ENCODE measurements around the gene PPP2R2C. TPM values are rescaled to one million over a fixed set of nuclear protein-coding genes. Genes with fewer than 3 reads are reported as not detected.

PPP2R2C gene
- total RNA-seq, 5 donors from 2014 or later (not counting 1 experiment from before 2014, with no cell fraction given), result 0.20 TPM; not detected in 4

DNA sequence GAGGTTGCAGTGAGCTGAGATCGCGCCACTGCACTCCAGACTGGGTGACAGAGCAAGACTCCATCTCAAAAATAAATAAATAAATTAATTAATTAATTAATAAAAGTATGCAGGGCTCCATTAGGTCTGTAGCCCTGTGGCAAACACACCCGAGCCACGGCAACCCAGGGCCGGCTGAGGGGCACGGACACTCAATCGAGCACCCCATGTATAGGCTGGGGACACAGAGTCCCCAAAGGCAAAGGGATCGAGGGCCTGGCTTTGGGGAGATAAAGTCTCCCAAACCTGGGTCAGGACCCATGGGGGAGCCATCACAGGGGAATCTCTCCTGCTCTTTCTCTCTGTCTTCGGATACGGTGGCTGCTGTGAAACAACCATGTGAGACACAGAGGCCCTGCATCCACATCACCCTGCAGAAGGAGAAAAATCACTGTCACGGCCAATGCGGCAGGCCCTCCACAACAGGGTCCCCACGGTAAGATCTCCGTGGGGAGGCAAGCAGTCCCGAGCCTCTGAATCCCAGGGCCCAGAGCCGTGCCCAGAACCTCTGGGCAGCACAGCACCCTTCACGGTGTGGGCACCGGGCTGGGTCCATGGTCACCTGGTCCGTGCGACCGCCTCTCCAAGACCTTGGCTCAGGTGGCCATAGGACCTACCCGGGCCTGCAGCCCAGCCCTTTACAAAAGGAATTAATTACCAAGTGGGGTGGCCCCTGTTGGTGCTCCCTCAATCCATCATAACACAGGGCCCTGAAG is 121.0 kb downstream of the PPP2R2C start:
- POLR2A ChIA-PET, result no interaction called here
- no peak overlapping the region for H3K4me3 Mint-ChIP-seq
- Histone ChIP-seq H3K9me3 (no peaks in the 10 kb centered on the region), H3K27ac (ENCODE audit: low read length) (no peak overlapping the region), H3K4me1 (ENCODE audit: control insufficient read depth in 1 of 2, extremely low read depth in 1 of 2, insufficient read depth in 2 of 2, low read length in 2 of 2) (no peaks in the 10 kb centered on the region), H3K36me3 (ENCODE audit: control insufficient read depth in 2 of 2, extremely low read depth in 1 of 2, insufficient read depth in 1 of 2, low read length in 1 of 2) (no peaks in the 10 kb centered on the region), H3K4me3 (ENCODE audit: control insufficient read depth in 1 of 2, extremely low read depth in 1 of 2, low read length in 1 of 2) (no peak overlapping the region), H3K27me3 (replicated peaks in 1 of 2; ENCODE audit: control insufficient read depth in 2 of 2, extremely low read depth in 1 of 2, insufficient read depth in 2 of 2, low read length in 1 of 2) (peaks cover 0 to 63% of the 10 kb centered on the region in 2 experiments)
- H3K36me3 Mint-ChIP-seq, result no peaks in the 10 kb centered on the region
- CTCF ChIA-PET, result no interaction called here
- no peak for DNase-seq
- H3K27me3 Mint-ChIP-seq, result peaks cover 20 to 39% of the 10 kb centered on the region in 2 donors
- 87% methylated on average over 15 of the region's 22 CpGs for WGBS (ENCODE audit: insufficient coverage)
- no peaks in the 10 kb centered on the region for H3K4me1 Mint-ChIP-seq
- no peaks in the 10 kb centered on the region for H3K9me3 Mint-ChIP-seq
- no peak for ATAC-seq (replicated peaks in 1 of 4)
- no peak overlapping the region for H3K27ac Mint-ChIP-seq

DNA sequence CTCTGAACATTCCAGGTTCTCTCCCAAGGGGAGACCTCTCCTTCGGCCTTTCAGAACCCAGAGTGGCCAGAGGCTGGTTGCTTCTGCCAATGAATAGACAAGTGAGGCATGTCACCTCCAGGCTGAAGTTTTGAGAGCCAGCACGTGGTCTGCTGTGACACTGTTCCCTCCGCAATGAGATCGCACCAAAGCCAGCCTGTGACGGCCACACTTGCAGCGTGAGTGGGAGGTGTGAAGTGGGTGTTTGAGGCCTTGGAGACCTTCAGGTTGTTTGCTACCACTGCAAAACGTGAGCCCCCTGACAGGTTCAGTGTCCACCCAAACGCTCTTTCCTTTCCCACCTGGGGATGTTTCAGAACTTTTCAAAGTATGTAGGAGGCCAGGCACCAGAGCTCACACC is 121.8 kb downstream of the PPP2R2C start:
- Histone ChIP-seq H3K9me3 (no peaks in the 10 kb centered on the region), H3K36me3 (ENCODE audit: control insufficient read depth in 2 of 2, extremely low read depth in 1 of 2, insufficient read depth in 1 of 2, low read length in 1 of 2) (no peaks in the 10 kb centered on the region), H3K27me3 (replicated peaks in 1 of 2; ENCODE audit: control insufficient read depth in 2 of 2, extremely low read depth in 1 of 2, insufficient read depth in 2 of 2, low read length in 1 of 2) (peaks cover 0 to 65% of the 10 kb centered on the region in 2 experiments), H3K4me3 (ENCODE audit: control insufficient read depth in 1 of 2, extremely low read depth in 1 of 2, low read length in 1 of 2) (no peak overlapping the region), H3K4me1 (ENCODE audit: control insufficient read depth in 1 of 2, extremely low read depth in 1 of 2, insufficient read depth in 2 of 2, low read length in 2 of 2) (no peaks in the 10 kb centered on the region), H3K27ac (ENCODE audit: low read length) (no peak overlapping the region)
- ChIA-PET POLR2A (no interaction called here), CTCF (no interaction called here)
- 66% methylated on average over 7 of the region's 8 CpGs for WGBS (ENCODE audit: insufficient coverage)
- no peak overlapping the region for H3K4me3 Mint-ChIP-seq
- ATAC-seq (replicated peaks in 1 of 4) (no peak), DNase-seq (no peak)
- no peak overlapping the region for H3K27ac Mint-ChIP-seq
- peaks cover 20 to 43% of the 10 kb centered on the region in 2 donors for H3K27me3 Mint-ChIP-seq
- H3K36me3 Mint-ChIP-seq, result no peaks in the 10 kb centered on the region
- no peaks in the 10 kb centered on the region for H3K9me3 Mint-ChIP-seq
- H3K4me1 Mint-ChIP-seq, result no peaks in the 10 kb centered on the region

DNA sequence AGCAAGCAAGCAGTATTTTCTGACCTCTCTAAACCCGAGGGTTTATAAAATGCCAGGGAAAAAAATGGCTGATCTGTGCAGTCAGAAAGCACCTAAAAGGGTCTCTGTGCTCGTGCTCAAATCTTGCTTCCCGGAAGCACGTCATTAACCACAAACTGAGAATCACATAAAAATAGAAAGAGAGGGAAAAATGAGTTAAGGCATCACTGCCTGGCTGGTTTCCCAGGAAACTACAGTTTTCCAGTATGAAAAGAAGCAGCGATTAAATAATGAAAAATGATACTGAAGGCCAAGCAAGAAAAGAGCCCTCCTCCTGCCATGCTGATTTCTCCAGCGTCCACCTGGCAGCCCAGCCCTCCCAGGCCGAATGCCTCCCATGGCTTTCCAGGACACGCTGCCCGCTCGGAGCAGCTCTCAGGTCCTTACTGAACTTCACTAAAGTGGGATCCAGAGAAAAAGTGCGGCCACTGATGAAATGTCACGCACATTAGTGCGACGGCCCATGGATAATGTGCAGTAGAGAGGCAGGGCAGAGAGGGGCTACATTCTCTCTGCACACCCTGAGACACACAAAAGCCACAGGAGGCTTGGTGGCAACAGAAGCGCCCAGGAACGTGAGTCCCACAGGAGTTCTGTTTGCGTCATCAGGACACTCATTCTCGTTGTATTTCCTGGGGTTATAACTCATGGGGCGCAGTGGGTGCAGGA is 122.4 kb downstream of the PPP2R2C start:
- H3K27ac ChIP-seq (ENCODE audit: low read length), result no peak overlapping the region
- no peaks in the 10 kb centered on the region for H3K9me3 Mint-ChIP-seq
- WGBS (ENCODE audit: insufficient coverage), result 87% methylated on average over 13 of the region's 19 CpGs
- POLR2A ChIA-PET, result no interaction called here
- ATAC-seq (replicated peaks in 1 of 4) (no peak), DNase-seq (no peak)
- no peak overlapping the region for H3K4me3 Mint-ChIP-seq
- no peaks in the 10 kb centered on the region for H3K4me1 Mint-ChIP-seq
- no peak overlapping the region for H3K4me3 ChIP-seq (ENCODE audit: control insufficient read depth in 1 of 2, extremely low read depth in 1 of 2, low read length in 1 of 2)
- CTCF ChIA-PET, result no interaction called here
- H3K36me3 ChIP-seq (ENCODE audit: control insufficient read depth in 2 of 2, extremely low read depth in 1 of 2, insufficient read depth in 1 of 2, low read length in 1 of 2), result no peaks in the 10 kb centered on the region
- no peak overlapping the region for H3K27ac Mint-ChIP-seq
- H3K27me3 ChIP-seq (replicated peaks in 1 of 2; ENCODE audit: control insufficient read depth in 2 of 2, extremely low read depth in 1 of 2, insufficient read depth in 2 of 2, low read length in 1 of 2), result peaks cover 0 to 67% of the 10 kb centered on the region in 2 experiments
- H3K9me3 ChIP-seq, result no peaks in the 10 kb centered on the region
- no peaks in the 10 kb centered on the region for H3K4me1 ChIP-seq (ENCODE audit: control insufficient read depth in 1 of 2, extremely low read depth in 1 of 2, insufficient read depth in 2 of 2, low read length in 2 of 2)
- no peaks in the 10 kb centered on the region for H3K36me3 Mint-ChIP-seq
- H3K27me3 Mint-ChIP-seq, result peaks cover 20 to 43% of the 10 kb centered on the region in 2 donors

DNA sequence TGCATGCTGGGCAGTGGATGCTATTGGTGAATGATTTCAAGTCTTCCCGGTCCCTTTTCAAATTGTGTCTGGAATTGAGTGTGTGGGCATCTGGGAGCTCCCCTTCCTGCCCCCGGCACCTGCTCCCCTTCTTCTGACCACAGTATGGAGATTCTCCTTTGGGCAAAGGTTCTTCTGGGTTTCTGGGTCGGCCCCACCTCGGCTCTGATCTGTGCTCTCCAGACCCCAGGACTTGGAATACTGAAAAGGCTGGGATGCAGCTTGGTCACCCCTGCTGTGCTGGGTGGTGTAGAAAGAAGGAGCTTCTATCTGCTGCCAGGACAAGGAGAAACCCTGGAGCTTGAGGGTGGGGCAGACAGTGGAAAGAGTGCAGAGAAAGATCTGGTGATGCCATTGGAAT is 124.0 kb downstream of the PPP2R2C start:
- H3K27me3 ChIP-seq (replicated peaks in 1 of 2; ENCODE audit: control insufficient read depth in 2 of 2, extremely low read depth in 1 of 2, insufficient read depth in 2 of 2, low read length in 1 of 2), result peaks cover 0 to 62% of the 10 kb centered on the region in 2 experiments
- no peaks in the 10 kb centered on the region for H3K9me3 Mint-ChIP-seq
- no peaks in the 10 kb centered on the region for H3K4me1 Mint-ChIP-seq
- no peak overlapping the region for H3K4me3 Mint-ChIP-seq
- no peak overlapping the region for H3K27ac ChIP-seq (ENCODE audit: low read length)
- POLR2A ChIA-PET, result no interaction called here
- no CpG with 5 or more reads among the region's 4 CpGs for WGBS (ENCODE audit: insufficient coverage)
- H3K36me3 ChIP-seq (ENCODE audit: control insufficient read depth in 2 of 2, extremely low read depth in 1 of 2, insufficient read depth in 1 of 2, low read length in 1 of 2), result no peaks in the 10 kb centered on the region
- H3K9me3 ChIP-seq, result no peaks in the 10 kb centered on the region
- ATAC-seq (replicated peaks in 1 of 4), result no peak
- DNase-seq, result no peak
- H3K36me3 Mint-ChIP-seq, result no peaks in the 10 kb centered on the region
- H3K4me1 ChIP-seq (ENCODE audit: control insufficient read depth in 1 of 2, extremely low read depth in 1 of 2, insufficient read depth in 2 of 2, low read length in 2 of 2), result no peaks in the 10 kb centered on the region
- CTCF ChIA-PET, result no interaction called here
- no peak overlapping the region for H3K27ac Mint-ChIP-seq
- no peak overlapping the region for H3K4me3 ChIP-seq (ENCODE audit: control insufficient read depth in 1 of 2, extremely low read depth in 1 of 2, low read length in 1 of 2)
- peaks cover 14 to 34% of the 10 kb centered on the region in 2 donors for H3K27me3 Mint-ChIP-seq

DNA sequence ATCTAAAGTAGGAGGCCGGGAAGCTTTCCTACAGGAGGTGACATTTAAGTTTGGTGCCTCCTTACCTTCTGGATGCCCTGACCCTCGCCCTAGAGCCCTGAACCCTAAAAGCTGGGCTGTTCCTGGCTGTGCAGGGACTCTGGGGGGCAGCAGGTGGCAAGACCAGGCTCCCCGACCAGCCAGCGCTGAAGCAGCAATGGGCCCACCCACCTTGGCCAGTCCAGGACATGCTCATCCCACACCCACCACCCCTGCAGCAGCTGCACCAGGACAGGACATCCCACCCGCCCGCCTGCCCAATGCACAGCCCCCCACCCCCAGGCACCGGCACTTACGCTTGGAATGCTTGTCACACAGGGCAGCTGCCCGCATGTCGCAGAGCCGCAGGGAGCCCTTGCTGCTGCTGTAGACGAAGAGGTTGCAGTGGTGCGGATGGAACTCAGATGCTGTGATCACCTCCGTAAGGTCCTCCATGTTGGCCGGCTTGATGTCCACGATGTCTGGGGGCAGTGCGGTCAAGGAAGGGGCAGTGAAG is 124.8 kb downstream of the PPP2R2C start:
- H3K36me3 Mint-ChIP-seq, result no peaks in the 10 kb centered on the region
- no peak overlapping the region for H3K27ac Mint-ChIP-seq
- H3K4me3 Mint-ChIP-seq, result no peak overlapping the region
- no peaks in the 10 kb centered on the region for H3K4me1 Mint-ChIP-seq
- H3K9me3 Mint-ChIP-seq, result no peaks in the 10 kb centered on the region
- H3K27me3 ChIP-seq (replicated peaks in 1 of 2; ENCODE audit: control insufficient read depth in 2 of 2, extremely low read depth in 1 of 2, insufficient read depth in 2 of 2, low read length in 1 of 2), result peaks cover 0 to 58% of the 10 kb centered on the region in 2 experiments
- H3K27me3 Mint-ChIP-seq, result peaks cover 12 to 30% of the 10 kb centered on the region in 2 donors
- POLR2A ChIA-PET, result no interaction called here
- 76% methylated on average over 14 of the region's 17 CpGs for WGBS (ENCODE audit: insufficient coverage)
- no peak overlapping the region for H3K27ac ChIP-seq (ENCODE audit: low read length)
- ATAC-seq (replicated peaks in 1 of 4) (no peak), DNase-seq (no peak)
- H3K4me1 ChIP-seq (ENCODE audit: control insufficient read depth in 1 of 2, extremely low read depth in 1 of 2, insufficient read depth in 2 of 2, low read length in 2 of 2), result no peaks in the 10 kb centered on the region
- no peaks in the 10 kb centered on the region for H3K9me3 ChIP-seq
- H3K4me3 ChIP-seq (ENCODE audit: control insufficient read depth in 1 of 2, extremely low read depth in 1 of 2, low read length in 1 of 2), result no peak overlapping the region
- CTCF ChIA-PET, result no interaction called here
- H3K36me3 ChIP-seq (ENCODE audit: control insufficient read depth in 2 of 2, extremely low read depth in 1 of 2, insufficient read depth in 1 of 2, low read length in 1 of 2), result no peaks in the 10 kb centered on the region

DNA sequence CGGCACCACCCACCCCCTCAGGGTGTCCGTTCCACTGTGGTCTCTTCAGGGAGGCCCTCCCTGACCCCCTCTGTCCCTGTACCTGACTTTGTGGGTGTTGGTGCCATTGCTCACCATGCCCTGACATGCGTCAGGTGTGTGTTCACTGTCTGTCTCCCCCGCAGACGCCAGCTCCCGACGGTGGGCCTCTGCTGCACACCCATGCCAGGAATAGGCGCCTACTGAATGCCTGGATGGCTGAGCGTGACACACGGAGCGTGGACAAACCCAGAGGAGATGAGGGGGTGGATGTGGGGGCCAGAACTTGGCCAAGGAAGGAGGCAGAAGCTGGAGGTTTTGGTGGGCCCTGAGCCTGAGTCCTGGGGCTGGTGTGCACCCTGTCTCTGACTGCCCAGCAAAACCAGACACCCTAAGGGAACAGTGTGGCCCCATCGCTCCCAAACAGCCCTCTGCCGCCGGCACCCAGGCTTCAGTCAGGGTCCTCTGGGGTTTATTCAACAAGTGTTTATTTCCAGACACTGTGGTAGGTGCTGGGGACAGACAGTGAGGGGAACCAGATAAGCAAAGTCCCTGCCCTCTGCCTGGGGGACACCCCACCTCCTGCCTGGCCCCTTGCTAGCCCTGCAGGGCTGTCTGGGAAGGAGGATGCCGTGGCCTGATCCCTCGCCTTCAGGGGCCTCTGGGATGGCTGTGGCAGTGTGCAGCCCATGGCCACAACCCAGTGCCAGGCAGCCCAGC is 125.9 kb downstream of the PPP2R2C start:
- DNase-seq (no peak), ATAC-seq (replicated peaks in 1 of 4) (no peak)
- Mint-ChIP-seq H3K9me3 (no peaks in the 10 kb centered on the region), H3K27me3 (peaks cover 10 to 25% of the 10 kb centered on the region in 2 donors), H3K4me1 (peaks cover 0 to under 1% (median 0%) of the 10 kb centered on the region in 3 donors), H3K27ac (no peak overlapping the region), H3K36me3 (no peaks in the 10 kb centered on the region), H3K4me3 (no peak overlapping the region)
- Histone ChIP-seq H3K4me3 (ENCODE audit: control insufficient read depth in 1 of 2, extremely low read depth in 1 of 2, low read length in 1 of 2) (no peak overlapping the region), H3K27me3 (replicated peaks in 1 of 2; ENCODE audit: control insufficient read depth in 2 of 2, extremely low read depth in 1 of 2, insufficient read depth in 2 of 2, low read length in 1 of 2) (peaks cover 0 to 52% of the 10 kb centered on the region in 2 experiments), H3K4me1 (ENCODE audit: control insufficient read depth in 1 of 2, extremely low read depth in 1 of 2, insufficient read depth in 2 of 2, low read length in 2 of 2) (no peaks in the 10 kb centered on the region), H3K27ac (ENCODE audit: low read length) (no peak overlapping the region), H3K9me3 (no peaks in the 10 kb centered on the region), H3K36me3 (ENCODE audit: control insufficient read depth in 2 of 2, extremely low read depth in 1 of 2, insufficient read depth in 1 of 2, low read length in 1 of 2) (no peaks in the 10 kb centered on the region)
- WGBS (ENCODE audit: insufficient coverage), result 83% methylated on average over 10 of the region's 16 CpGs
- ChIA-PET POLR2A (no interaction called here), CTCF (no interaction called here)
